Activated CD8-positive, alpha-beta T cell treated with anti-CD3 and anti-CD28 coated beads for 36 hours (primary cell): ENCODE data around the gene PEX3. TPM values are rescaled to one million over a fixed set of nuclear protein-coding genes. Genes with fewer than 3 reads are reported as not detected.
"Not testable (repeated sequence)": the region's sequence is repeated elsewhere in the genome, so short reads cannot be mapped to it uniquely, and the experiment has no call there.

Experiments used
- ATAC-seq: fragments of 200-7000 bp; cut with Tn5 transposase; one replicate; pipeline ENCODE4 v1.10.0; 2021; ENCODE audit warnings: mild to moderate bottlenecking, moderate library complexity
- CTCF ChIA-PET: fragments of 350-600 bp; sonication (Branson Sonifier 250); formaldehyde crosslinking; loops from one replicate; lab custom pipeline; 2021; ENCODE audit warnings: antibody characterized with exemption; lab: Charles Lee
- POLR2A ChIA-PET: fragments of 350-600 bp; sonication (Branson Sonifier 250); formaldehyde crosslinking; loops from one replicate; lab custom pipeline; 2021; ENCODE audit warnings: antibody characterized with exemption; lab: Charles Lee
- DNase-seq: peaks from one replicate; pipeline ENCODE4 v3.0.0-alpha.2; 2020
- H3K27ac Mint-ChIP-seq: one replicate; pipeline ENCODE4 v1.8.0; 2021; ENCODE audit warnings: mild to moderate bottlenecking, mixed read lengths
- H3K27me3 Mint-ChIP-seq: one replicate; pipeline ENCODE4 v1.8.0; 2021; ENCODE audit warnings: mixed read lengths
- H3K36me3 Mint-ChIP-seq: one replicate; pipeline ENCODE4 v1.8.0; 2021; ENCODE audit warnings: low read depth, mixed read lengths
- H3K4me1 Mint-ChIP-seq: one replicate; pipeline ENCODE4 v1.8.0; 2021; ENCODE audit warnings: low read depth, mixed read lengths
- H3K4me3 Mint-ChIP-seq: one replicate; pipeline ENCODE4 v1.8.0; 2021; ENCODE audit warnings: mild to moderate bottlenecking, moderate library complexity, mixed read lengths
- H3K9me3 Mint-ChIP-seq: one replicate; pipeline ENCODE4 v1.8.0; 2021; ENCODE audit warnings: mixed read lengths
- CTCF ChIP-seq: fragments of 200-600 bp; IDR thresholded peaks from one replicate; pipeline ENCODE4 v1.8.0; 2022; ENCODE audit warnings: antibody characterized with exemption, mild to moderate bottlenecking
- intact Hi-C: fragments of 100-400 bp; cut with micrococcal nuclease; formaldehyde crosslinking; loops from one replicate; pipeline ENCODE4 v1.10.0; 2022
- total RNA-seq, 2 experiments: library from RNA; stranded (reverse); gene quantifications; one replicate each; pipeline ENCODE4 v1.2.3, GENCODE V29; 2021

The PEX3 gene
- total RNA-seq, 2 experiments from 2014 or later = 24.9 to 33.6 TPM

GRCh38 chr6:143507358-143508145 lies 56.9 kb downstream of the PEX3 start:
- Mint-ChIP-seq H3K27me3 (no peaks in the 10 kb centered on the region), H3K36me3 (peaks cover 17% of the 10 kb centered on the region), H3K27ac (no peak overlapping the region), H3K4me3 (no peak overlapping the region), H3K4me1 (peaks cover 15% of the 10 kb centered on the region), H3K9me3 (no peaks in the 10 kb centered on the region)
- intact Hi-C loops = no loop called here
- DNase-seq = no peak
- ChIA-PET POLR2A (no interaction called here), CTCF (interaction anchor here (0.7 to 1.6 kb wide), 2 partner anchors 21 to 60 kb away, joined by 3 read pairs; no protein-coding TSS in a partner anchor)
- TF ChIP-seq CTCF = no peak
- ATAC-seq = no peak

GRCh38 chr6:143510326-143510725 lies 59.7 kb downstream of the PEX3 start:
- ChIA-PET POLR2A (interaction anchor here (1.3 to 2.0 kb wide), 3 partner anchors 9 to 60 kb away, joined by 4 to 10 read pairs (median 4); partner anchors contain the start of genes ADAT2 and PEX3), CTCF (interaction anchor here (0.9 to 3.6 kb wide), 3 partner anchors 11 to 504 kb away, joined by 4 to 18 read pairs (median 9); no protein-coding TSS in a partner anchor)
- ATAC-seq, intact Hi-C loops, H3K9me3 Mint-ChIP-seq, DNase-seq, H3K27me3 Mint-ChIP-seq: not testable (repeated sequence)
- H3K4me1 Mint-ChIP-seq = peaks cover 20% of the 10 kb centered on the region
- peak overlapping the region; percentile 85 for H3K4me3 Mint-ChIP-seq
- peak overlapping the region; percentile 94 for H3K27ac Mint-ChIP-seq
- peaks cover 22% of the 10 kb centered on the region for H3K36me3 Mint-ChIP-seq

- Mint-ChIP-seq H3K4me3 (peak within 1 kb of the TSS; percentile 85), H3K9me3 (no peaks in the 10 kb centered on the region), H3K4me1 (peaks cover 20% of the 10 kb centered on the region), H3K36me3 (peaks cover 17% of the 10 kb centered on the region), H3K27ac (peak within 1 kb of the TSS; percentile 94), H3K27me3 (no peaks in the 10 kb centered on the region)
- peak; percentile 79 for ATAC-seq
- intact Hi-C loops = no loop called here
- ChIA-PET CTCF (interaction anchor here (0.9 to 3.6 kb wide), 5 partner anchors 9 to 503 kb away, joined by 4 to 18 read pairs (median 9); no protein-coding TSS in a partner anchor), POLR2A (interaction anchor here (1.0 to 2.0 kb wide), 7 partner anchors 8 to 68 kb away, joined by 3 to 10 read pairs (median 4); partner anchors contain the start of genes ADAT2 and PEX3)
- peak; percentile 73 for DNase-seq
- no peak for TF ChIP-seq CTCF
Observed at GRCh38 chr6:143510991-143511891, 60.6 kb downstream of the PEX3 start, which contains the start of gene FUCA2. FUCA2 (minus strand) TSS chr6:143511720; CDS start chr6:143511634, 86 bp downstream.

GRCh38 chr6:143513410-143513809 lies 62.8 kb downstream of the PEX3 start:
- peak; percentile 29 for ATAC-seq
- CTCF ChIA-PET = interaction anchor here (0.6 to 3.6 kb wide), 22 partner anchors 8 to 501 kb away, joined by 3 to 18 read pairs (median 4); no protein-coding TSS in a partner anchor
- POLR2A ChIA-PET = interaction anchor here (0.7 kb wide), 1 partner anchor 570 kb away, joined by 3 read pairs; no protein-coding TSS in a partner anchor
- no peak overlapping the region for H3K27ac Mint-ChIP-seq
- DNase-seq = peak; percentile 72
- no peaks in the 10 kb centered on the region for H3K27me3 Mint-ChIP-seq
- intact Hi-C loops = no loop called here
- H3K4me1 Mint-ChIP-seq = peaks cover 21% of the 10 kb centered on the region
- H3K4me3 Mint-ChIP-seq = peak overlapping the region; percentile 45
- H3K36me3 Mint-ChIP-seq = peaks cover 12% of the 10 kb centered on the region
- TF ChIP-seq CTCF = peak; percentile 72
- H3K9me3 Mint-ChIP-seq = no peaks in the 10 kb centered on the region
